CD4-positive, alpha-beta T cell (primary cell): ENCODE measurements around the gene RAB3B. TPM values are rescaled to one million over a fixed set of nuclear protein-coding genes. Genes with fewer than 3 reads are reported as not detected.

Source experiments
- ATAC-seq: fragments of 200-7000 bp; cut with Tn5 transposase; one replicate; pipeline ENCODE4 v1.10.0; 2022; ENCODE audit warnings: mild to moderate bottlenecking; ENCODE audit not compliant: poor library complexity
- CTCF ChIA-PET: fragments of 350-600 bp; sonication (Branson Sonifier 250); formaldehyde crosslinking; loops from one replicate; lab custom pipeline; 2021; ENCODE audit warnings: antibody characterized with exemption, inconsistent platforms; lab: Charles Lee
- POLR2A ChIA-PET: fragments of 350-600 bp; sonication (Branson Sonifier 250); formaldehyde crosslinking; loops from one replicate; lab custom pipeline; 2021; ENCODE audit warnings: antibody characterized with exemption, inconsistent platforms; lab: Charles Lee
- DNase-seq, 14 experiments: peaks; one replicate each; pipeline ENCODE4 v3.0.0-alpha.2; 2013 to 2020; ENCODE audit warnings: mixed read lengths in 2 of 14
- H3K27ac ChIP-seq, 2 donors: one replicate each; pipeline versions ENCODE4 v1.5.1 to v1.7.0; 2013; ENCODE audit warnings: low read length in 2 of 2, low read depth in 1 of 2, mild to moderate bottlenecking in 1 of 2
- H3K27me3 ChIP-seq, 2 experiments: 1 replicate in 1 of 2; 2 replicates in 1 of 2; pipeline versions ENCODE4 v1.6.1 to v1.7.0; 2013; ENCODE audit warnings: low read length in 2 of 2, control low read depth in 1 of 2, mild to moderate bottlenecking in 1 of 2, moderate library complexity in 1 of 2; ENCODE audit not compliant: insufficient read depth in 2 of 2, control insufficient read depth in 1 of 2
- H3K36me3 ChIP-seq: one replicate; pipeline ENCODE4 v1.6.1; 2013; ENCODE audit warnings: low read length, control low read depth; ENCODE audit not compliant: insufficient read depth
- H3K4me1 ChIP-seq: one replicate; pipeline ENCODE4 v1.6.1; 2013; ENCODE audit warnings: low read length, control low read depth; ENCODE audit not compliant: insufficient read depth
- H3K4me3 ChIP-seq: one replicate; pipeline ENCODE4 v1.5.1; 2013; ENCODE audit warnings: mild to moderate bottlenecking, low read length, moderate library complexity
- H3K9me3 ChIP-seq, 2 experiments: 1 replicate in 1 of 2; 2 replicates in 1 of 2; pipeline versions ENCODE4 v1.6.1 to v1.7.0; 2013; ENCODE audit warnings: low read length in 2 of 2, mild to moderate bottlenecking in 2 of 2, control low read depth in 1 of 2, moderate library complexity in 1 of 2; ENCODE audit not compliant: control insufficient read depth in 1 of 2, insufficient read depth in 1 of 2
- H3K27ac Mint-ChIP-seq: one replicate; pipeline ENCODE4 v1.8.0; 2020; ENCODE audit warnings: mixed read lengths
- H3K27me3 Mint-ChIP-seq: one replicate; pipeline ENCODE4 v1.8.0; 2021; ENCODE audit warnings: mixed read lengths
- H3K36me3 Mint-ChIP-seq: one replicate; pipeline ENCODE4 v1.8.0; 2021; ENCODE audit warnings: low read depth, mixed read lengths
- H3K4me1 Mint-ChIP-seq: one replicate; pipeline ENCODE4 v1.8.0; 2021; ENCODE audit warnings: low read depth, mixed read lengths
- H3K4me3 Mint-ChIP-seq: one replicate; pipeline ENCODE4 v1.8.0; 2020; ENCODE audit warnings: mild to moderate bottlenecking, mixed read lengths
- H3K9me3 Mint-ChIP-seq: one replicate; pipeline ENCODE4 v1.8.0; 2020; ENCODE audit warnings: mixed read lengths
- CTCF ChIP-seq: fragments of 200-600 bp; IDR thresholded peaks from one replicate; pipeline ENCODE4 v1.8.0; 2022; ENCODE audit warnings: antibody characterized with exemption, mild to moderate bottlenecking
- intact Hi-C, 2 experiments: fragments of 100-400 bp; cut with DNase I in 1 of 2; cut with micrococcal nuclease in 1 of 2; formaldehyde crosslinking; loops; one replicate each; pipeline versions ENCODE4 v1.15.1 to v1.9.0; 2023 to 2025; cut with DNase I, micrococcal nuclease
- total RNA-seq, 174 experiments: library from RNA in 2 of 174; stranded (reverse) in 2 of 174; gene quantifications; one replicate each; pipeline ENCODE4 v1.2.3 and lab custom pipeline; 2021 to 2026

The RAB3B gene
- total RNA-seq, 2 experiments from 2014 or later: not detected

GRCh38 chr1:51982161-51982560 lies 8.3 kb downstream of the RAB3B start:
- H3K27ac ChIP-seq: no peak overlapping the region
- H3K36me3 ChIP-seq: no peaks in the 10 kb centered on the region
- H3K9me3 Mint-ChIP-seq: no peaks in the 10 kb centered on the region
- intact Hi-C loops: no loop called here
- DNase-seq (no peak), ATAC-seq (no peak)
- CTCF ChIA-PET: no interaction called here
- H3K4me3 ChIP-seq: no peak overlapping the region
- no peak overlapping the region for H3K27ac Mint-ChIP-seq
- no peaks in the 10 kb centered on the region for H3K9me3 ChIP-seq
- no peaks in the 10 kb centered on the region for H3K4me1 Mint-ChIP-seq
- POLR2A ChIA-PET: no interaction called here
- no peaks in the 10 kb centered on the region for H3K4me1 ChIP-seq
- no peak overlapping the region for H3K4me3 Mint-ChIP-seq
- H3K36me3 Mint-ChIP-seq: no peaks in the 10 kb centered on the region
- H3K27me3 Mint-ChIP-seq: no peaks in the 10 kb centered on the region
- TF ChIP-seq CTCF: no peak
- no peaks in the 10 kb centered on the region for H3K27me3 ChIP-seq

- no peak overlapping the region for H3K27ac ChIP-seq
Observed at GRCh38 chr1:51981555-51981954, 8.9 kb downstream of the RAB3B start.

GRCh38 chr1:51978099-51978498 lies 12.4 kb downstream of the RAB3B start:
- Histone ChIP-seq H3K4me3 (no peak overlapping the region), H3K27me3 (no peaks in the 10 kb centered on the region), H3K9me3 (no peaks in the 10 kb centered on the region), H3K36me3 (no peaks in the 10 kb centered on the region), H3K27ac (no peak overlapping the region), H3K4me1 (no peaks in the 10 kb centered on the region)
- DNase-seq: no peak
- H3K4me3 Mint-ChIP-seq: no peak overlapping the region
- H3K27me3 Mint-ChIP-seq: no peaks in the 10 kb centered on the region
- ChIA-PET CTCF (no interaction called here), POLR2A (no interaction called here)
- TF ChIP-seq CTCF: no peak
- no peaks in the 10 kb centered on the region for H3K4me1 Mint-ChIP-seq
- H3K9me3 Mint-ChIP-seq: no peaks in the 10 kb centered on the region
- ATAC-seq: no peak
- no peak overlapping the region for H3K27ac Mint-ChIP-seq
- H3K36me3 Mint-ChIP-seq: no peaks in the 10 kb centered on the region
- intact Hi-C loops: no loop called here

More at GRCh38 chr1:51981555-51981954, 8.9 kb downstream of the RAB3B start:
- DNase-seq (no peak), ATAC-seq (no peak)
- Mint-ChIP-seq H3K4me1 (no peaks in the 10 kb centered on the region), H3K9me3 (no peaks in the 10 kb centered on the region), H3K36me3 (no peaks in the 10 kb centered on the region), H3K4me3 (no peak overlapping the region), H3K27ac (no peak overlapping the region), H3K27me3 (no peaks in the 10 kb centered on the region)
- H3K36me3 ChIP-seq: no peaks in the 10 kb centered on the region
- intact Hi-C loops: no loop called here
- POLR2A ChIA-PET: no interaction called here
- no peaks in the 10 kb centered on the region for H3K4me1 ChIP-seq
- no peak for TF ChIP-seq CTCF
- H3K9me3 ChIP-seq: no peaks in the 10 kb centered on the region
- CTCF ChIA-PET: no interaction called here
- H3K27me3 ChIP-seq: no peaks in the 10 kb centered on the region
- H3K4me3 ChIP-seq: no peak overlapping the region
